ENCODE measurements around the gene TRAK1.

TRAK1 gene

DNA sequence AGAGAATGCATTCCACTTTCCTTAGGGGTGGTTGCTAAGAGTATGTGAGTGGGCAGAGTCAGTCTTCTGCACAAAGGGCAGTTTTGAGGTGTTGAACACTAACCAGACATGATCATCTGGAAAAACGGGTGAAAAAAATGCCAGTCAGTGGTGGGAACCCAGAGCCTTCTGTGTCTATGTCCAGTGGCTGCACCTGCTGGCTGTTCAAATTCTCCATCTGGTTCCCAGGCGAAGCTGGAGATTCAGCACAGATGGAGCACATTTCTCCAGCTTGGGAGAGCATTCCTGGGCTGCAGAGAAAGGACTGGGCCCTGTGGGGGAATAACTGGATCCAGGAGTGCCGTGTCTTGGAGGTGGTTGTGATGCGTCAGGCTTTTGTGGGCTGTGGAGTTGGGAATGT lies 74.1 kb downstream of the TRAK1 start:
- Histone ChIP-seq H3K27ac (no peak overlapping the region), H3K27me3 (replicated peaks) (no peaks in the 10 kb centered on the region), H3K4me3 (ENCODE audit: low read depth, low read length) (no peak overlapping the region), H3K36me3 (replicated peaks) (no peaks in the 10 kb centered on the region)
- in situ Hi-C loops (cut with HindIII; ENCODE audit: low pct_ligation_motif_present, low sequenced_read_pairs), result no loop called here
- TF ChIP-seq CTCF (IDR thresholded peaks at IDR 0.05; ENCODE audit: low read depth, low read length, missing control alignments), result no peak
- no peak for DNase-seq

GRCh38 chr3:42166214-42166613 lies 75.1 kb downstream of the TRAK1 start:
- no peak overlapping the region for H3K27ac ChIP-seq
- DNase-seq, result no peak
- H3K36me3 ChIP-seq (replicated peaks), result no peaks in the 10 kb centered on the region
- no peak overlapping the region for H3K4me3 ChIP-seq (ENCODE audit: low read depth, low read length)
- no peaks in the 10 kb centered on the region for H3K27me3 ChIP-seq (replicated peaks)
- no peak for TF ChIP-seq CTCF (IDR thresholded peaks at IDR 0.05; ENCODE audit: low read depth, low read length, missing control alignments)
- in situ Hi-C loops (cut with HindIII; ENCODE audit: low pct_ligation_motif_present, low sequenced_read_pairs), result no loop called here

DNA sequence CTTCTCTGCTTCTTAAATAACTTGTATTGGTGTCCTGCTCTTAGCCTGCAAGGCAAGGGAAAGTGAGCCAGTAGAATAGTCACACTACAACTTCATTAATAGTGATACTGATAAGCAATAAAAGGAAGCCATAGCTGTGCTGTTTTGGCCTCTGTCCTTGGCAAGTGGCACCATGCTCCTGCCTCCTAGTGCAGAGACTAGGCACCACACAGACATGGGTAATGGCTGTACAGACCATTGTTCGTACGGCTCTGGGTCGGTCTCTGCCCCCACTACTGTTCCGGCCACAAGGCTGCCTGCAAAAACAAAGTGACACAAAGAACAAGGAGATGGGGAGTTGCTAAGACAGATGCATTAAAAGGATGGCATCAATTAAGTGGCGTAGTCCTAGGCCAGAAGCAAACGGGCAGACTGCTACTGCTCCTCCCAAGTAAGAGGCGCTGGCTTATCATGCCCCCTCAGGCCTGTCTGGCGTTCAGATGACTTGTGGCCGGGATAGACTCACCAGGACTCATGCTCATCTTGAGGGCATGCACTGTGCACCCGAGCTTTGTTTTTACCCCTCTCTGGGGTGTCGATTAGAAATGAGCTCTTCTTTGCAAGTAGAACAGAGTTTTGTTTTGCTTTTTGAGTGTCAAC lies 75.6 kb downstream of the TRAK1 start:
- DNase-seq, result no peak
- no peak for TF ChIP-seq CTCF (IDR thresholded peaks at IDR 0.05; ENCODE audit: low read depth, low read length, missing control alignments)
- no peak overlapping the region for H3K4me3 ChIP-seq (ENCODE audit: low read depth, low read length)
- no peaks in the 10 kb centered on the region for H3K36me3 ChIP-seq (replicated peaks)
- in situ Hi-C loops (cut with HindIII; ENCODE audit: low pct_ligation_motif_present, low sequenced_read_pairs), result no loop called here
- H3K27ac ChIP-seq, result no peak overlapping the region
- H3K27me3 ChIP-seq (replicated peaks), result no peaks in the 10 kb centered on the region

GRCh38 chr3:42169579-42170120 lies 78.5 kb downstream of the TRAK1 start:
- no peaks in the 10 kb centered on the region for H3K36me3 ChIP-seq (replicated peaks)
- H3K27me3 ChIP-seq (replicated peaks), result no peaks in the 10 kb centered on the region
- no peak overlapping the region for H3K27ac ChIP-seq
- no peak for DNase-seq
- no peak for TF ChIP-seq CTCF (IDR thresholded peaks at IDR 0.05; ENCODE audit: low read depth, low read length, missing control alignments)
- H3K4me3 ChIP-seq (ENCODE audit: low read depth, low read length), result no peak overlapping the region
- in situ Hi-C loops (cut with HindIII; ENCODE audit: low pct_ligation_motif_present, low sequenced_read_pairs), result no loop called here

GRCh38 chr3:42172047-42172654 lies 81.0 kb downstream of the TRAK1 start:
- in situ Hi-C loops (cut with HindIII; ENCODE audit: low pct_ligation_motif_present, low sequenced_read_pairs), result no loop called here
- Histone ChIP-seq H3K27ac (no peak overlapping the region), H3K4me3 (ENCODE audit: low read depth, low read length) (no peak overlapping the region), H3K27me3 (replicated peaks) (no peaks in the 10 kb centered on the region), H3K36me3 (replicated peaks) (no peaks in the 10 kb centered on the region)
- TF ChIP-seq CTCF (IDR thresholded peaks at IDR 0.05; ENCODE audit: low read depth, low read length, missing control alignments), result no peak
- no peak for DNase-seq
